NCI-H2196 treated with DMSO at 0.1 percent for 48 hours (cell line): ENCODE measurements around the gene TTC9C.
"Not testable (repeated sequence)": the region's sequence is repeated elsewhere in the genome, so short reads cannot be mapped to it uniquely, and the experiment has no call there.

Experiments used
- DNase-seq: peaks from one replicate; lab custom pipeline; 2025; ENCODE audit not compliant: unreplicated experiment; lab: John Stamatoyannopoulos, UW

TTC9C gene

DNA sequence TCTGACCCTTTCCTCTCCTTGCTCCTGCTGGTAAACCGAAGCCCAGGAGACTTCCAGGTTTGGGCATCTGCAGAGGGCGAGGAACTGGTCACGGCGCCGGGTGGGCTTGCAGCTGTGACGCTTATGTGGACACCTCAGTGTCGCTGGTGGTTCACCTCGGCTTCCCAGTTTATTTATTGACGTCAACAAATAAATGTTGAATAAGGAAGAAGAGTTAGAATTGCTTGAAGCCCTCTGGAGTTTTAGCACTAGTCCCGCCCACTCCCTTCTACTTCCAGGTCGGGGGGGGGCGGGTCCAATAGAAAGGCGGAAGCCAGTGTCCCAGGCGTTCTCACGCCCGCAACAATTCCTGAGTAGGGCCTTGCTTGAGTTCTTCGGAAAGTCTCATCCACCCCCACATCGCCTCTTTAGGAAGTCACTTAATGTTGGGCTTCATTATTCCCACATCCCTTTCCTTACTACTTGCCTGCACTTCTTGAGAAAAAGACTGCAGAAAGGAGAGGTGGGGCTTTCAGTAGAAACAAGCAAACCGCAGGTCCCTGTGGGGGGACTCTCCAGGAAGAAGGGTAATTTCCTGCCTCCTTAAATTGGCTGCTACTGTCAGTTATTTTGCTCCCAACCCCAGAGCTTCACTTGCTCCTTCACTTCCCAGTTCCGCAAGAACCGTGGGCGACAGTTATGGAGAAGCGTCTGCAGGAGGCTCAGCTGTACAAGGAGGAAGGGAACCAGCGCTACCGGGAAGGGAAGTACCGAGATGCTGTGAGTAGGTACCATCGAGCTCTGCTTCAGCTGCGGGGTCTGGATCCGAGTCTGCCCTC lies at the start of gene TTC9C:
Gene TTC9C (plus strand): TSS at position 316 of the 818 bp plus-strand sequence. CDS start 363 bp downstream, at position 679.
- peak; percentile 70 for DNase-seq

- peak; percentile 72 for DNase-seq
These were observed 49.3 kb upstream of the TTC9C start, which contains the start of gene UBXN1 for GRCh38 chr11:62678770-62679696. Gene UBXN1 (minus strand): TSS chr11:62679073. CDS start chr11:62678923, 150 bp downstream.

GRCh38 chr11:62680825-62681240 lies 47.5 kb upstream of the TTC9C start:
- DNase-seq, result peak; percentile 61

GRCh38 chr11:62682518-62682917 lies 45.8 kb upstream of the TTC9C start:
- no peak for DNase-seq

DNA sequence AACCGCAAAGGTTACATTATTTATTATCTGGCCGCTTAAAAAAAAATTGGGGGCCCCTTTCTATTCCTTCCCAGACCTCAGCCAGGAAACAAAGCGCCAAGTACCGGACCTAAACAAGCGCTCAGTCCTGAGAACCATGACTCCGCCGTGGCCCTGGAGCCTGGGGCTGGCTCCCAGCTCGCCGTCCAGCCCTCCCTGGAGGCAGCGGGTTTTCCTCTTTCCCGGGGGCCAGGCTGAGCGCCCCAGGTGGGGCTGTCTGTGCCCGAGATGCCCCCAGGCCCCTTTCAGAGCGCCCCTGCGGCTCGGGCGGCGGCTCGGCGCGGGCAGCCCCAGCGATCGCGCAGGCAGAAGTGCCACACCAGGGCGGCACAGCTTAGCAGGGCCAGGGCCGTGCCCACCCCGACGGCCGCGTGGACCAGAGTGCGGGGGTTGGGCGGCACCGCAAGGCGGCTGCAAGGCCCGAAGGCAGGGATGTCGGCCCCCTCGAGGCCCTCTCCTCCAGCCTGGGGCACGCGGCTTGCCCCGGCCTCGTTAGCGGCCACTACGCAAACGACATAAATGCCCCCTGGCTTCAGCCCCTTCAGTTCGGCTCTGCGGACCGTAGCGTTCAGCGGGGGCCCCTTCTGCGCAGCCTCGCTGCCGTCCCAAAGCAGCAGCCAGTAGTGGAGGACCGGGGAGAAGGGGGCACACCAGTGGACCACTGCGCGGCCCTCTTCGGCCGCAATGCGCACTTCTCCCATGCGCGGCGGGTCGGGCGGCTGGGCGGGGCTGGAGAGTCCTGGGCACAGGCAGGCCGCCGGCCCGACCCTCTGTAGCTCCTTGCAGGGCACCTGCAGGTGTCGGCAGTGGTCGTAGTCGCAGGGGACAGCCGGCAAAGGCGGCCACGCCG lies 40.5 kb upstream of the TTC9C start:
- DNase-seq, result no peak

- DNase-seq, result no peak
These were observed 39.8 kb upstream of the TTC9C start for GRCh38 chr11:62688491-62688890.

GRCh38 chr11:62689421-62690183 lies 38.7 kb upstream of the TTC9C start, which contains the start of gene LRRN4CL:
Gene LRRN4CL (minus strand): TSS chr11:62689530. CDS start chr11:62688508, 1,022 bp downstream.
- no peak for DNase-seq

GRCh38 chr11:62693624-62694023 lies 34.7 kb upstream of the TTC9C start:
- not testable (repeated sequence) for DNase-seq

GRCh38 chr11:62694455-62695167 lies 33.7 kb upstream of the TTC9C start:
- DNase-seq, result no peak

GRCh38 chr11:62702246-62702645 lies 26.0 kb upstream of the TTC9C start:
- DNase-seq, result no peak

DNA sequence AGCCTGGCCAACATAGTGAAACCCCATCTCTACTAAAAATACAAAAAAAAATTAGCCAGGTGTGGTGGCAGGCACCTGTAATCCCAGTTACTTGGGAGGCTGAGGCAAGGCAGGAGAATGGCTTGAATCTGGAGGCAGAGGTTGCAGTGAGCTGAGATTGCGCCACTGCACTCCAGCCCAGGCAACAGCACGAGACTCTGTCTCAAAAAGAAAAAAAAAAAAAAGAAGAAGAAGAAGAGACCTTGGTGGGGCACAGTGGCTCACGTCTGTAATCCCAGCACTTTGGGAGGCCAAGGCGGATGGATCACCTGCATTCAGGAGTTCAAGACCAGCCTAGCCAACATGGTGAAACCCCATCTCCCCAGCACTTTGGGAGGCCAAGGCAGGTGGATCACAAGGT lies 24.4 kb upstream of the TTC9C start:
- DNase-seq, result not testable (repeated sequence)

GRCh38 chr11:62705413-62705812 lies 22.9 kb upstream of the TTC9C start:
- peak; percentile 33 for DNase-seq

- peak; percentile 88 for DNase-seq
These were observed 22.1 kb upstream of the TTC9C start for GRCh38 chr11:62705880-62706849.

GRCh38 chr11:62706850-62707247 lies 21.4 kb upstream of the TTC9C start:
- no peak for DNase-seq

GRCh38 chr11:62707277-62707861 lies 20.9 kb upstream of the TTC9C start, which contains the start of the genes BSCL2 and GNG3:
Gene BSCL2 (minus strand): TSS chr11:62707424. CDS start chr11:62707195, 229 bp downstream.
Gene GNG3 (plus strand): TSS chr11:62707676. CDS start chr11:62708296, 620 bp downstream.
- peak; percentile 12 for DNase-seq

DNA sequence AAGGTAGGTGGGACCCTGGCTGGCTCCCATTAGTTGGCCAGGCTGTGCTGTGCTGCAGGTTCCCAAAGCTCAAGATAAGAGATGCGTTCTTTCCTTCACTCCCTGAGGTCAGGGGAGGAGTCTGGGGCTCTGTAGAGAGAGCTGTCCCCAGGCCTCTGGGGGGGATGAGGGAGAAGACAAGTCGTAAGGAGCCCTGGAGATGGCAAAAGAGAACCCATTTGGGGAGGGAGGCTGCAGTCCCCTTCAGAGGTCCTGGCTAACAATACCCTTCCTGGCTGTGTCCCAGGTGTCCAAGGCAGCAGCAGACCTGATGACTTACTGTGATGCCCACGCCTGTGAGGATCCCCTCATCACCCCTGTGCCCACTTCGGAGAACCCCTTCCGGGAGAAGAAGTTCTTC lies 19.9 kb upstream of the TTC9C start:
- no peak for DNase-seq

DNA sequence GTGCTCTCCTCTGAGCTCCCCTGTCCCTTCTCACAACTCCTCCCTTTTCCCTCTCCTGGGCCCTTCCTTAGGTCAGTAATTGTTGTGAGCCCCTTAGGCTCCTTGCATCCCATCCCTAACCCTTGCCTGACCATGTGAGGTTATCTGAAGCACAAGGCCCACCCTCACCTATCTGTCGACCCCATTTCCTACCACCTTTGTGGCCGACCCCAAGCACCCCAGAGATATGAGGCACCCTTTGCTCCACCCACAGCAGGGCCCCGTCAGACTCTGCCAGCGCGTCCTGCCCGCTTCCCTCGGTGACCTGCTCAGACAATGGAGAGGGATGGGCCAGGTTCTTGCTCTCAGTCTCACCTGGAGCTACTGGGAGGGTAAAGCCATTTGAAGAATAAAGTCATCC lies 19.5 kb upstream of the TTC9C start:
- DNase-seq, result peak; percentile 62
